NCI-H510A treated with DMSO at 0.1 percent for 48 hours (cell line): ENCODE results near the gene HTRA2.

ENCODE experiments used
- DNase-seq: peaks from one replicate; lab custom pipeline; 2025; lab: John Stamatoyannopoulos, UW

Gene HTRA2

DNA sequence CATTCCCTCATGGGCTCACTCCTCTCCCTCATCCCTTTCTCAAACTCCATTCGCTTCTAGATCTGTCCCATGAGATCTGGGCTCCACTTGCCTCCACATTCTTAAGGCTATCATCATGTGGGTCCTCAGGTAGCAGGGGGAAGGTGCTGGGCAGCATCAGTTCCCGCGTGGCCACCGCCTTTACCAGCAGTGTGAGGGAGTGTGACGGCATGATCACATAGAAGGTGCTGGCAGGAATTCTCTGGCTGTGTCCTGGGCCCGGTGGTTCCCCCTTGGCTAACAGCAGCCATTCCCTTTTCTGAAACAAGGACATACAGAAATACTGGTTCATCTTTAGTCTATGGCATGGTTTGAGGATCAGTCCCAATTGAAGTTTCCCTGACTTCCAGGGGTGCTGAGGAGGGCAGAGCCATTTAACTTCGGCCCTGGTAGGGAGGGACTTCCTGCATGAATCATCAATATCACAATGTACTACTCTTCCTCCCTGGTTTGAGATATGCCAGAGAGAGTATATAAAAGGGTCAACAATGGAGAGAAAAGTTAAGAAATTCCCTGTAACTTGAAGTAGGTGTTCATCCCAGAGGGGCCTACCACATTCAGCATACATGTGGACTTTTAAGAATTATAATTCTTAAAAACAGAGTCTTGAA is 32.5 kb downstream of the HTRA2 start:
- no peak for DNase-seq

DNA sequence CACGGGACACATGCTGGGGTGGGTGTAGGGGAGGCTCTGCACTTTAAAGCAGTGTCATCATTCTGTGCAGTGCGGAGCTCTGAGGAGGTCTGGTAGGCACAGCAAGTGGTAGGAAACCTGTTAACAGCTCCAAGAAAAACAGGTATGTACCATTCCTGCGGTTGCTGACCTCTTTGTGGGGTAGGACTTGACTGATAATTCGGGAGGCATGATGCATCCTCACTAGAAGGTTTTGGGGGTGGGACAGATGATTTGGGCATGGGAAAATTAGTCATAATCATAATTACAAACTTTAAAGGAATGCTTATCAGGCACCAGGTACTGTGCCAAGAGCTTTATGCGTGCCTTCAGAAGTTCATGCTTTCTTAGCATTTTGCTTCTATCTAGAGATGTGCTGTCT is 34.5 kb downstream of the HTRA2 start:
- DNase-seq: no peak

DNA sequence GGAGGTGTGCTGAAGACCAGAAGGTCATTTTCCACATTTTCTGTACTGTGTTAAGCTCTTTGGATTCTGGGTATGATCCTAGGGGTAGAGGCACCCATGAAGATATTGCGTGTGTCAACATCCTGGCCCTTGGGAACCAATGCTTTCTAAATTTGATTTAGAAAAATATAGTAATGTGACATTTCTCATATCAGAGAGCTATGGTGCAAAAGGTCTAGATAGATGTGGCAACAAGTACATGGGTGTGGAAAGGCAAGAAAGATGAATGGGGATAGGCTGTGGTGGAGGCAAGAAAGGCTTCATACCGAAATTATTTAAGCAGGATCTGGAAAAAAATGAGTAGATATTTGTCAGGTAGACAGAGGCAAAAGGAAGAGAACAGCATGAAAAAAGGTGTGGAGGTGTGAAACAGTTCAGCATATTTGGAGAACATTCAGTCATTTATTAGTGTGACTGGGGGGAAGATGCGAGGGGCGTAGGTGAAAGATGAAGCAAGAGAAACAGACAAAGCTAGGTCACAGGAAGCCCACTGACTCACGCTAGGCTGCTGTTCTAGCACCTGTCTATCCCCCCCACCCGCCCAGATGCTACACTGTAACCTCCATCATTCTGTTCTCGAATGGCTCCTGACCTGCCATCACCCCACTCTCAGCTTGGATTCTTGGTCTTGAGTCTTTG is 36.5 kb downstream of the HTRA2 start:
- no peak for DNase-seq

DNA sequence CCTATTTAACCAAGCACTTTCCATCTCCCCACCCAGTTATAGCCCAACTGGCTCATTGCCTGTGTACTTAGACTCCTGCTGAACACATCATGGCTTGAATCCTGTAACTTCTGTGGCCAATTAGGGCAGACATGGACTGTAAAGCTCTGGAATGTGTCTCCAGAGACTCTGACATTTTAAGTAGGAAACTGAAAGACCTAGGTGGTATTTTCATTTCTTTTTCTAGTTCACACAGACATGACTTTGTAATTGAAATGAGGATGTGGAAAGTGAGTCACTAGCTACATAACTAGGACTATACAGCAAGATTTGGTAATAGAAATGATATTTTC is 37.0 kb downstream of the HTRA2 start:
- no peak for DNase-seq

DNA sequence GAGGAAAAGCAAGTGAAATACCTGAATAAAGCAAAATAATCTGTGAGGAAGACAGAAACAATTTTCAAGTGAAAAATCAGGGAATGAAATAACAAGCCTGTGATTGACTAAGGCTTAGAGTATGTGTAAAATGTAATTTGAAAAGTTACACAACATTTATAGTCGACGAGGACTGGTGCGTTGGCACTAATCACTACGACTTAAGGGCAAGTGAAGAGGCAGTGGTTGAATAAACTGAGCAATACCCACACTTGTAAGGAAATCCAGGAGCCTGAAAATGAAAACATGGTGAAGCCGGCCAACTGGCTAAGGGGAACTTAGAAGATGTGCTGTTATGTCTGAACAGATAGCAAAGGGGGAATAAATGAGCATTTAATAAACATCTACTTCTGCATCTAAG is 38.1 kb downstream of the HTRA2 start:
- no peak for DNase-seq

DNA sequence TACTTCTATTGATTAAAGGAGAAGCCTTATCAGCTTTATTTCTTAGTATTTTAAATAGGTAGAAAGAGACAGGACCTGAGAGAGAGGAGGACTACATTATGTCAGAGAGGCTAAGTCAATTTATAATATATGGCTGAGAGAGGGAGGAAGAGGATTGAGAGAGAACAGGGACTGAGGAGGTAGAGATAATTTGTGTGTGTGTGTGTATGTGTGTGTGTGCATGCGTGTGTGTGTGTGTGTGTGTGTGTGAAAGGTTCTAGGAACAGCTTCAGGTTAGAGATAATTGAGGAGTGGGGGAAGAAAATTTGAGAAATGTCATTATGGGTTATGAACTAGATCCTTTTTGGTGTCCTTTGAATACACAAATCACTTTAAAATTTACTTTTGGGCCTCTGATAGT is 40.0 kb downstream of the HTRA2 start:
- DNase-seq: no peak

DNA sequence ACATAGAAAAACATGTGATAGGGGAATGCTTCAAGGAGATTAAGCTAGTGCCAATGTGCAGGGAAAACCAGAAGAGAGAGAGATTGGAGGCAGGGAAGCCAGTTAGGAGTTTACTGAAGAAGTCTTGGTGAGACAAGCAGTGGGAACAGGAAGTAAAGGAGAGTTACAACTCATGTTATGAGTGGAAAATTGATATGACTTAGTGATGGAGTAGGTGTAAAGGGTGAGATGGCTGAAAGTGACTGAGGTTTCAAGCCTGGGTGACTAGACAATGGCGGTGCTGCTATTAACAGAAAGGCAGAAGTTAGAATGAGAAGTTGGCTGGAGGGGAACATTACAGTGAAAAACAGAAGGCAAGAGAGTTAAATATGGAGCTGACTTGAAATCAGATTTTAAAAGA is 41.3 kb downstream of the HTRA2 start:
- no peak for DNase-seq

DNA sequence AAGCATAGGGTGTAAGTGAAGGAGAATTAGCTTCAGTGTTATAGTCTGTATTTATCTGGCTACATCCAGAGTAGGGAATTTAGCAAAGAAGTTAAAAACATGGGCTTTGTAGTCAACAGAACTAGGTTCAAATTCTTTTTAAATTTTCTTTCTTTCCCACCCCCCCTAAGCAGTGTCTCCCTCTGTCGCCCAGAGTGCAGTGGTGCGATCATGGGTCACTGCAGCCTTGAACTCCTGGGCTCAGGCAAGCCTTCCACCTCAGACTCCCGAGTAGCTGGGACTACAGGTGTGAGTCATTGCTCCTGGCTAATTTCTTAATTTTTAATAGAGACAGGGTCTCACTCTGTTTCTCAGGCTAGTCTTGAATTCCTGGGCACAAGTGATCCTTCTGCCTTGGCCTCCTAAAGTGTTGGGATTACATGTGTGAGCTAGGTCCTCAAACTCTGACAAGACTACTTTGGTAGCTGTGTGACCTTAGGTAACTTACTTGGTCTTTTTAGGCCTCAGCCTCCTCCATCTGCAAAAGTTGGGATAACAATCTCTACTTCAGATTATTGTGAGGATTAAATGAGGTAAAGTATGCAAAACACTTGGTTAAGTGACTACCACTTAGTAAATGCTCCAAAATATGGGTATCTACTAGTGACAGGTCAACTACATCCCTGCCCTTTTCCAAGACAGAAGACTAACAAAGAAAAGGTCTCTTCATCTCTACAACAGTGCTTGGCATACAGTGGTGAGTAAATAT is 42.6 kb downstream of the HTRA2 start:
- no peak for DNase-seq

DNA sequence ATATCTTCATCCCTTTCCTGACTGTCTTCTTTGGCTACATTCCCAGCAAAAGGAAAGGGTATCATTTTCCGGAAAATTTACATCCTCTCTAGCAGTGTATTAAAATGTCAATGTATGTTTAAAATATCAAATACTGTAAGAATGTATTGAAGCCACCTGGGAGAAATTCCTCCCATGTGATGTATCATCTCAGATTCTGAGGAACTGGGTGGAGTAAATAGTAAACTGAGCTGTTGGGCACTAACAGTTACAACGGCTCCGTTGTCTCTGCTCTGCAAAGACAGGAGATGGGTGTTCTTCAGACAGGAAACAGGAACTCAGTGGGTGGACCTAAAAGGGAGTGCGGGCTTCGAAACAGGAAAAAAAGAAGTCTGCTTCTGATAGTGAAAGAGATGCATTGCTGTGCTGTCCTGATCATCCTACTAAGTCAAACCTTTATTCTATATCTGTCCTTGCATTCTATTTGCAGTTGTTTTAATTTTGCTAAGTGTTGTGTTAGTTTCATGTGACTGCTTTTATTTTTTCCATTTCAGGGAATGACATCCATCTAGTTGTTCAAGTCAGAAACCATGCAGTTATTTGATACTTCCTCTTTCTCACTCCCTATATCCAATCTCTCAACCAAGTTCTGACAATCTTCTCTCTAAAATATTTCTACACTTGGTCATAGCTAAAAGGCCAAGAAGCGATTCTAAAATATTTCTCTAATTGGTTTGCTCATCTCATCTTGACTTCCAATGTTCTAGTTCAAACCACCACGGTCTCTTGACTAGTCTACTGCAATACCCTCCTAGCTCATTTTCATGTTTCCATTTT is 44.2 kb downstream of the HTRA2 start:
- no peak for DNase-seq

DNA sequence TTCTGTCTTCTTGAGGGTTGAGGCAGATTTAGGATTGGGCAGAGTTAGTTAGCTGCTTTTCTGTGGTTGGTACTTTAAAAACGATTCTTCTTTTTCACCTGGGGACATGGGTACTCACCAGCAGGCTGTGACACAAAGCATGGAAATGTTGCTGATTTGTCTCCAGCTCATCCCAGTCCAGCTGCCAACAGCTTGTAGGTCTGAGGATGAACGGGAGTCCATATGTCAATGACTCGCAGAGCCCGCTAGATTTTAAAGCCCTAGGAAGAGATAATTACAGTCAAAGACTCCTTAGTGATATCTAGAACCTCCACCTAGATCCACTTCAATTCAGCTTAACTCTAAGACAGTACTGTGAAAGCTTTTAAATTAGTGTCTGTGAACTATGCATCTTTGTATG is 45.6 kb downstream of the HTRA2 start:
- no peak for DNase-seq

DNA sequence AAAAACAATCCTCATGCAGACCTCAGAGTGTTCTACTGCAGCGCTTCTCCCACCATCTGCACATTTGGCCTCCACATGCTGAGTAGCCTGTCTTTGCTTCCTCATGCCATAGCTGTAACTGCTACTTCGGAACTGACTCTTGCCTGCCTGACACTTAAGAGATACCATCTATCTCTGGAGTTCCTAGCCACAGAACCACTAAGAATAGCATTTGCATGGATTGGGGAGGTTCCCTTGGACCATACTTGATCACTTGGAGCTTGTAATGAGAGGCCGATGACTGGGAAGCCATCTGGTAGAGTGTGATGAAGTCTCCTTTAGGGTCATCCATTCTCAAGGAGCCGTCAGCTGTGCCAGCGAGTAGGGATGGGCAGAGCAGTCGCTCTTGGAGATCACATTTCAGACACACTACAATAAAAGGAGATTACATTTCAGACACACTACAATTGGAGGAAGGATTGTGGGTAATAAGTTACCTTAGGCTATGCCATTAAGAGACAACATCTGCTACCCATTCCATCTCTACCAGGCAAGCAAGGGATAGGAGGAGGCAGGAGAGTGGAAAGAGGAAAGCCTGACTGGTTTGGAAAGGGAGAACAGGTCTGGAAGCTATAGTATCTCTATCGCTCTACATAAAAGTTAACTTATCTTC is 46.6 kb downstream of the HTRA2 start:
- no peak for DNase-seq

DNA sequence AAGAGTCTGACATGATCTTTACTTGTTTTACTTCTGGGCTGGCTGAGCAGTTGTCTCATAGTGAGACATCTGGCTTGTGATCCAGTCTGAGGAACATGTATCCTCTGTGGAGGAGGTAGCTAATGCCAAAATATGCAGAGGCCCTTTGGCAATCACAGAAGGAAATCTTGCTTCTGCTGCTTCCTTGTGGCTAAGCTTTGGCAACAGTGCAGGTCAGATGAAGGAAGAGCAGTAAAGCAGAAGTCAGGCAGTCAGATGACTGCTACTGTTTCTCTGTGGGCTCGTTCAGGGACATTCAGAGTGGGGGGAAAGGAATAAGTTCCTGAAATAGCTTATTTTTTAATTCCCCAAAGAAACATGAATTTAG is 47.1 kb downstream of the HTRA2 start:
- no peak for DNase-seq

DNA sequence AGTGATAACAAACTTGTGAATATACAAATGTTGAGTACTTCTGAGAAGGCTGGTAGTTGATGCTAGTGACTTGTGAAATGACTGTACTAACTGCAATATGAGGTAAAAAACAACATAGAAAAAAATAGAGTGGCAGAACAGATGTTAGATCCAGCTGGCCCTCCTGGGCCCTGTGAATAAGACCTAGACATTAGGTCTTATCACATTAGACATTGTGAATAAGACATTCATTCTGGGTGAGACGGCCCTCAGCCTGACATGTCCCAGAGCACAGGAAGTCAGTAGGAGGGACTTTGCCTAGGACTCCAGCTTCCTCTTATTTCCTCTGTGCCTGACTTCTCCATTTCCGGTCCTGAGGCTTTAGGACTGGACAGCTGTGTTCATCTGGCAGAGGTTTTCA is 47.7 kb downstream of the HTRA2 start:
- no peak for DNase-seq

DNA sequence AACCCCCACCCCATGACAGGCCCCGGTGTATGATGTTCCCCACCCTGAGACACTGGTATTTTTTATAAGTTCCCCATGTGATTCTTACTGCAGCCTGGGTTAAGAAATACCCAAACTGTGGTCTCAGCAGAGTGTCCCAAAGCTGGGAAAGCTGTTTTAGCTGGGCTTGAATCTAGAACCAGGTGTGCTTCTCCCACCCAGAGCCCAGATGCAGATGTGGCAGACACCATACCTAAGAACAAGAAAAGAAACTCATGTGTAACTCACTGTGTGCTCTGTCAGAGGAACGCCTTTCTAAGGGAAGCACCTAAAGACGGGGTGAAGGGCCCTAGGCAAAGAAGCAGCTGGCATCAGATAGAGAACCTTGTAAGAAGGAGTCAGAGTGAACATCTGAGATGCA is 48.7 kb downstream of the HTRA2 start:
- DNase-seq: no peak

DNA sequence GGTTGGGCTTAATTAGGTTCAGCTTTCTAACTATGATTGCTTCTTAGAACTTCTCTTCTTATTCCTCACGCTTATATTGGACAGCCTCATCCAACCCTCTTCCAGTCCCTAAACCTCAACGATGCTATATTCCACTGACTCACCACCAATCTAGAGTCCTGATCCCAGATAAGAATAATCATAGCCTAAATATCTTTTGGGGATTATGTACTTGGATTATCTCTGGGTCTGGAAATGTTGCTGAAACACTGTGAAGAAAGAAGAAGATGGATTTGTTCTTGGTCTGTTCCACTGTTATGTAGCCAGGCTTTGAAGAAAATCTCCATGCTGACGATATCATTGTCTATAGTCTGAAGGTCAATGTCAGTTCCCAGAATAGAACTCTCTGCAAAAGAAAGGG is 51.7 kb downstream of the HTRA2 start:
- no peak for DNase-seq

DNA sequence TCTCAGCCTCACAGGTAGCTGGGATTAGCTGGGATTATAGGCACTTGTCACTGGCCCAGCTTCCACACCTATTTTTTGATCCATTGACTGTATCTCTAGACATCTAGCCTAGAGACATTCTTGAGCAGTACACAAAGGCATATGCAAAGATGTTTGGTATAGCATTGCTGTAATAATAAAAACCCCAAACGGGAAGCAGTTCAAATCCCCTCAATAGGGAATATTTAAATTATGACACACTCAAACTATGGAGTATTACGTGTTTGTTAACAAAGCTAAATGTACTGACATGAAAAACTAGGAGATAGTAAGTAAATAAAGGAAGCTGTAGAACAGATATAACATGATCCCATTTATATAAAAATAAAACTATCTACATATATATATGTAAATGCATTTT is 52.5 kb downstream of the HTRA2 start:
- no peak for DNase-seq
